GM18505 (cell line): Measurements from ENCODE around the gene TEN1.
A peak's percentile ranks its signal among the peaks of the same experiment; 100 is the strongest.

Source experiments
- ATAC-seq: cut with Tn5 transposase; IDR thresholded peaks from one replicate; pipeline ENCODE4 v1.9.1; 2021; ENCODE audit not compliant: unreplicated experiment
- POLR2A ChIP-seq: IDR thresholded peaks from 4 replicates; pipeline ENCODE4 v1.6.1; 2011; ENCODE audit warnings: borderline replicate concordance; ENCODE audit not compliant: insufficient read depth, insufficient read length; ENCODE audit errors: extremely low read depth

Gene TEN1, protein sequence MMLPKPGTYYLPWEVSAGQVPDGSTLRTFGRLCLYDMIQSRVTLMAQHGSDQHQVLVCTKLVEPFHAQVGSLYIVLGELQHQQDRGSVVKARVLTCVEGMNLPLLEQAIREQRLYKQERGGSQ

DNA sequence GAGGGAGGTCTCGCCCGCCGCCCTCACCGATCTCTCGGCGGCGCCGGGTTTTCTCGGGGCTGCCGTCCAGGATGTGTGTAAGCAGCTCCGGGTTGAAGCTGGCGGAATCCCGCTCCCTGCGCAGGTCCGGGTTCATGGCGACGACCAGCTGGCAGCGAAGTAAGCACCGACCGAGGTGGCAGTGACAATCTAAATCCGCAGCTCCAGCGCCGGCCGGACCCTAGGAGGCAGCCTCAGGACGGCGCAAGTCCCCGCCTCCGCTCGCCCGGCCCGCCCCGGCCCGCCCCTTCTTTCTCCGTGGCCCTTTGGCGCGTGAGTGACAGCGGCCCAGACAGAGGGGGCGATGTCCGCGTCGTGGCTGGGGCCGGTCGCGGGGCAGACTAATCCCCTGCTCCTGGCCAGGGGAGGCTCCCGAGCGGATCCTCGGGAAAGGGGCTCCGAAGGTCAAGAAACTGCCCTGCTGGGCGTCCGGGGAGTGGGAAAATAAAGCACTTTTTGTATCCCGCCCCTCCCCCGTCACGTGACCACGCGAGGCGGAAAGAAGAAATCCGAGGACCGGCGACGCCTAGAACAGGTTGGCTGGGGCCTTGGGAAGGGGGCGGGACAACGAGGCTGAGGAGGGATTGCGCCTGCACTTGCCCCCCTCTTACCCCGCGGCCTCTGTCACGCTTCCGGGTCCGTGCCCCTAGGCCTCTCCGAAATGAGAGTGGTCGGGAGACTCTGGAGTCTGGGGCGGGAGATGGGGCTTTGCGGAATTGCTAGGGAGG lies at the start of gene TEN1, which contains the start of gene ACOX1:
Gene TEN1, plus strand, starts transcription at position 303 of the 767 bp plus-strand sequence. CDS start 6,953 bp downstream, outside the sequence.
Gene ACOX1, minus strand, starts transcription at position 229 of the 767 bp plus-strand sequence. Its CDS starts 93 bp downstream, at position 136.
- TF ChIP-seq POLR2A, result peak; percentile 96

DNA sequence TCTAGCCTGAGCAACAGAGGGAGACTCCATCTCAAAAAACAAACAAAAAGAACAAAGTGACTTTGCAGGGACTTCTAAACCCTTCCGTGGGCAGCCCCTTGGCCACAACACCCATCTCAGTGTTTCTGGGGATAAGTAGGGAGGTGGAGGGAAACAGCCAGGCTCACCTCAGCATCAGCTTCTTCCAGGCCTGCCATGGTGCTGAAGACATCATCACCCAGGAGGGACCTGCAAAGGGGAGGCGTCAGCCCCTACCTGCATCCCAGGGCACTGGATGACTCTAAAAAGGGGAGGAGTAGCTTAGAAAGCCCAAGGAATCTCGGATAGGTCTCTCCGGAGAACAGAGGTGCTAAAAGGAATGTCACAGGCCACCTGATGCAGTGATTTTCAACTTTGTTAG lies 48.0 kb upstream of the TEN1 start:
- no peak for ATAC-seq
- TF ChIP-seq POLR2A, result no peak

More for the DNA sequence above, at the start of gene TEN1, which contains the start of gene ACOX1:
- ATAC-seq, result peak; percentile 87

DNA sequence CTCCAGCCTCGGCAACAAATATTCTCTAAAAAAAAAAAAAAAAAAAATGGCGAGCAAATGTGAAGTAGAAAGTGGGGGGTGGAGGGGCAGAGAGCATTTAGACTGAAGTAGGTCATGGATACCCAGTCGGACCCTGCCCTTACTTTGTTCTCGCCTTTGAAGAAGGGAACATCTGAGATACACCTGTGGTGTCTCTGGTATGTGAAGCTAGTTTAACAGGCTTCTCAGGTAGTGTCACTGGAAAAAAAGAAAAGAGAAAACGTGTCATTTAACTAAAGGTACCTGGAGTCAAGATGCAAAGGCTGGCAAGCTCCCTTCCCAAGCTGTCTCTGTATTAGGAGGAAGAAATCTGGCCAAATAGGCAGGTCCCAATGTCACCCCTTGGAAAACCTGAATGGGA lies 46.2 kb upstream of the TEN1 start:
- TF ChIP-seq POLR2A, result no peak
- ATAC-seq, result no peak

DNA sequence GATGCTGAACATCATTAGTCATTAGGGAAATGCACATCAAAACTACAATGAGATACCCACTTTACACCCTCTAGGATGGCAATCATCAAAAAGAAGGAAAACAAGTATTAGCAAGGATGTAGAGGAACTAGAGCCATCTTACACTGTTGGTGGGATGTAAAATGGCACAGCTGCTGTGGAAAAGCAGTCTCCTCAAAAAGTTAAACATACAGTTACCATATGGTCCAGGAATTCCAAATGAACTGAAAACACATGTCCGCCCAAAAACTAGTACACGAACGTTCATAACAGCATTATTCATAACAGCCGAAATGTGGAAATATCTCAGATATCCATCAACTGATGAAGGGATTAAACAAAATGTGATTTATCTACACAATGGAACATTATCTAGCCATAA lies 45.2 kb upstream of the TEN1 start:
- no peak for TF ChIP-seq POLR2A
- no peak for ATAC-seq

DNA sequence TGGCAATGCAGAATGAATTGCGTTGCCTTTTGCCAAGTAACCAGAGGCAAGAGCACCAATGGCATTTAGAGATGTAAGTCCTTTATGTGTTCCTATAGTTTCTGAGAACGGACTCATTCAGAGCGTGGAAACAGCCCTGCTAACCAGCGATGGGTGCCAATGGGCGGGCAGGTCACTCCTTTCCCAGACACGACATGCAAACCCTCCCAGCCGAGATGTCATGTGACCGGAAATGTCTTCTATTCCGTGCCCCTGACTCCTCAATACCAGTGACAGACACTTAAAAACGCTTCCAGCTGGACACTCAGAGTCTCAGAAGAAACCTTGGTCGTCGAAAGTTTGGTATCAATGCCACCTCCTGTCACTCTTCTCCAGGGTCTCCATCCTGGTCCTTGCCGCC lies 41.4 kb upstream of the TEN1 start:
- ATAC-seq, result no peak
- TF ChIP-seq POLR2A, result no peak

DNA sequence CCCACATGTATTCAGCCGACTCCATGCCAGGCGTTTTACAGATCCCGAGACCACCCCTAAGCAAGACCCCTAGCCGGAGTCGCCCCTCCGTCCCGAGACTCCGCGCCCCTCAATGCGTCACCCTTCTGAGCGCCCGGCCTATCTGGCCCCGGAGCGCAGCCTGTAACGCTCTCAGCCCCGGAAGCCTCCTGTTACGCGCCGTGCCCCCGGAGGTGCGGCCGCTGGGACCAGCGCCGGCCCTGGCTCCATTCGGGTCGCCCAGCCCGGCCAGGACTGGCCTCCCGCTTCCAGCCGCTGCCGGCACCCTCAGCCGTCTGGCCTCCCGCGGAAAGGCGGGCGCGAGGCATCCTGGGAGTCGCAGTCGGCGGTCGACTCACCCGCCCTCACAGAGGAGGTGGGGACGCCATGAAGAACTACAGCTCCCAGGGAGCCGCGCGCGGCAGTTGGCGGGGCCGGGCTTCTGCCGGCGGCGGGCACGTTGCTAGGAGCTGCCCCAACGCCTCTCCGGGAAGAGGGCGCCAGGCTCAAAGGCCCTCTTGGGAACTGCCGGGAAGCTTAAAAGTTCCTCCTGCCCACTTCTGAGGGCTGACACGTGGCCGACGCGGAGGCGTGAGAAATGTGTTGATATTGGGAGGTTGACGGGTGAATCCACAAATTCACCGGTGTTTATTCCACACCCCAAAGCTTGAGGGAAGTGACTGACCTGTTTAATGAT lies 38.2 kb upstream of the TEN1 start, which contains the start of gene FBF1:
Gene FBF1, minus strand, starts transcription at position 316 of the 715 bp plus-strand sequence. CDS start 2,893 bp downstream, outside the sequence.
- TF ChIP-seq POLR2A, result peak; percentile 88
- ATAC-seq, result peak; percentile 90

DNA sequence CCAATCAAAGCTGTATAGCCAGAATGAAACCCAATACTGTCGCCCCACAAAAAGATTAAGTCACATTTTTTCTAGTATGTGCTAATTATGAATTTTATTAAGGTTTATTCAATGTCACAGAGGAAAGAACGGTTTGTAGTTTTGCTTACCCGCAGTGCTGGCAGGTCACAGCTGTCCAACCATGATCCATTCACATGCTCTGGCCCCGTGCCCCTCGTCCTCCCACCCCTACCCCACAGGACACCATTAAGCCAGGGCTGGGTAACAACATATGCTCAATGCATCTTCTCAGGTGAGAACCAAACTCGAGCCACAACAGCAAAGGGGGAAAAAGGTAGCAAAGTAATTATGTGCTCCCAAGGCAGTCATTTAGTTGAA lies 37.6 kb upstream of the TEN1 start:
- no peak for TF ChIP-seq POLR2A
- no peak for ATAC-seq

DNA sequence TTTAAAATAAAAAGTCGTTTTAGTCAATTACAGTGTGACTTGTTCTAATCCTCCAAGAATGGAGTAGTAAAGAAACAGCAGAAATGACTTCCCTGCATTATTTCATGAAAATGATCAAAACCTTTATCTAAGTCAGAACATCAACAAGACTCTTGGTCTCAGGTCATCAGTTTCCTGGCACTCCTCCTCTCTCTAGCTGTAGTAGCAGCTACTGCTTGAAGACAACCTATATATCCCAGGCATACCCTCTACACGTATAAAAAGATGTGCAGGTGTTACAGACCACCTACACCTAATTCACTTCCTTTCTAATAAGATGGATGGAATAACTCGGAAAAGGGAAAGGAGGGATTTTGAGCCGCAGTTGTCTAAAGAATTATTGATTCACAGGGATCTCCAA lies 36.6 kb upstream of the TEN1 start:
- no peak for ATAC-seq
- TF ChIP-seq POLR2A, result no peak

DNA sequence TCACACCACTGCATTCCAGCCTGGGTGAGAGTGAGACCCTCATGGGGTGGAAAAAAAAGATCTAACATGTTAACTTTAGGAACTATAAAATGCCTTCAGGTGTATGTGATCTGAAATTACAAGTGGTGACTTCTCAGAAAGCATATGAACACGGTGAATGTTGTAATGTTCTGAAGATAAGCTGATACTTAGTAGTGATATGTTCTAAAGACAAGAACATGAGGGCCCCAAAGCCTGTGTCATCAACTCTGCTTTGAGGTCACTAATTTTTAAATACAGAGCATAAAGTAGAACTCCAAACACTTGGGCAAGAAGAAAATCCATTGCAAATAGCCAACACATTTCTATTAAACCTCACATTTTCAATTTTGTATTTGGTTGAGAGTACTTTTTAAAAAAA lies 35.5 kb upstream of the TEN1 start:
- no peak for TF ChIP-seq POLR2A
- no peak for ATAC-seq

DNA sequence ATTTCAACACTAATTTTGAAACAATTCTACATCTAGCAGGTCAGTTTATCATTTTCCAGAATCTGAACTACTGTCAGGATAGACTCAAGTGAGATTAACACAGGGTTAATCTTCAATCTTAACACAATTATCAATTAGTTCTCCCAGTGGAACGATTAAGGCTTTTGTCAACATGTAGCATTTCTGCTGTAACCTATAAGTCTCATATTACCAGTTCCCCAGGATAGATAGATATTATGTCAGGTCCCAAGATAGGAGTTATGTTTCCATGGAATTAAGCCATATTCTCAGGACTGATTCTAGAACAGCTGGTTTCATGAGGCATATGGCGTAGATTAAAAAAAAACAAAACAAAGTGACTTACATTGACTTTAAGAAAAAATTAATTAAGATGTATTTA lies 33.8 kb upstream of the TEN1 start:
- ATAC-seq, result no peak
- no peak for TF ChIP-seq POLR2A

DNA sequence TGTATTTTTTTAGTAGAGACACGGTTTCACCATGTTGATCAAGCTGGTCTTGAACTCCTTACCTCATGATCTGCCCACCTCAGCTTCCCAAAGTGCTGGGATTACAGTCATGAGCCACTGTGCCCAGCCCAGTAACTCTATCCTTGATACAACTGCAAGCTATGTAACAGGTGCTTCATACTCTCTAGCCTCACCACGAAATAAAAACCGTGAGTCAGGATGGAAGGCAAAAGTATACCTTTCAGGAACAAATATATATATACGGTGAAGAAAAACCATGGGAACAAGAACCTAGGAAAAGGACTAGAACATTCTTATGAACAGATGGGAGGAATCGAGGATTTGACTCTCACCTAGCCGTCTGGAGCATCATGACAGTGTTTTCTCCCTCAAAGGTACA lies 28.6 kb upstream of the TEN1 start:
- no peak for TF ChIP-seq POLR2A
- no peak for ATAC-seq

DNA sequence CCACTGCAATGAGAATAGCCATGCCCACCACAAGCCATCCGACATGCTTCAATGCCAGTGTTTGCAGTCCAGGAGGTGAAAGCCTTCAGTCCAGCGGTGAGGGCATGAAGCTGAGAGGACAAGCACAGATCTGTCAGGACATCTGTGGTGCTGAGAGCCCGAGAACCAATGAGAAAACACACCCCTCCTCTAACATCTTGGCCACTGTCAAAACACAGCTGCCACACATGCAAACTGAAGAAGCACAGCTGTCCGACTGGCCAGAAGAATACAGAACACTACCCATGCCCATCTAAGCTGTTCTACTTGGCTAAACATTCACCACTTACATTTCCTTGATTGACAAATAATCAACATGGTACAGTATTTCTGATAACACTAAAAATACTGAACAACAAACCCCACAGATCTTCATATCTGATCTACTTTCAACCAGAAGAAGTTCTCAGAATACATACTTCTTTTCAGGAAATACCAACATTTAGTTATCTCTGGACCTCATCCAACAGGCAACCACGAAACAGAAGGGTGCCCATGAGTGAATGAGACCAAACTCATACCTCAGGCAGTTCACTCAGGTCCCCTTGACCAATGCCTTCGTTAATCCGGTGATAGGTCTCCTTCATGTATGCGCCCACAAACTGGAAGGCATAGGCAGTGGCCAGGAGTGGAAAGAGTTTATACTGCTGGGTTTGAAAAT lies 28.0 kb upstream of the TEN1 start:
- ATAC-seq, result no peak
- no peak for TF ChIP-seq POLR2A
